Activated CD8-positive, alpha-beta memory T cell treated with anti-CD3 and anti-CD28 coated beads, Interleukin-2, amount 50 U/mL, for 4 hours (primary cell): ENCODE measurements around the gene VIT.

Source experiments
- DNase-seq: peaks from one replicate; pipeline ENCODE4 v3.0.0-alpha.2; 2020

Gene VIT, protein sequence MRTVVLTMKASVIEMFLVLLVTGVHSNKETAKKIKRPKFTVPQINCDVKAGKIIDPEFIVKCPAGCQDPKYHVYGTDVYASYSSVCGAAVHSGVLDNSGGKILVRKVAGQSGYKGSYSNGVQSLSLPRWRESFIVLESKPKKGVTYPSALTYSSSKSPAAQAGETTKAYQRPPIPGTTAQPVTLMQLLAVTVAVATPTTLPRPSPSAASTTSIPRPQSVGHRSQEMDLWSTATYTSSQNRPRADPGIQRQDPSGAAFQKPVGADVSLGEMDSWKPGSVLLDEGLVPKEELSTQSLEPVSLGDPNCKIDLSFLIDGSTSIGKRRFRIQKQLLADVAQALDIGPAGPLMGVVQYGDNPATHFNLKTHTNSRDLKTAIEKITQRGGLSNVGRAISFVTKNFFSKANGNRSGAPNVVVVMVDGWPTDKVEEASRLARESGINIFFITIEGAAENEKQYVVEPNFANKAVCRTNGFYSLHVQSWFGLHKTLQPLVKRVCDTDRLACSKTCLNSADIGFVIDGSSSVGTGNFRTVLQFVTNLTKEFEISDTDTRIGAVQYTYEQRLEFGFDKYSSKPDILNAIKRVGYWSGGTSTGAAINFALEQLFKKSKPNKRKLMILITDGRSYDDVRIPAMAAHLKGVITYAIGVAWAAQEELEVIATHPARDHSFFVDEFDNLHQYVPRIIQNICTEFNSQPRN

DNA sequence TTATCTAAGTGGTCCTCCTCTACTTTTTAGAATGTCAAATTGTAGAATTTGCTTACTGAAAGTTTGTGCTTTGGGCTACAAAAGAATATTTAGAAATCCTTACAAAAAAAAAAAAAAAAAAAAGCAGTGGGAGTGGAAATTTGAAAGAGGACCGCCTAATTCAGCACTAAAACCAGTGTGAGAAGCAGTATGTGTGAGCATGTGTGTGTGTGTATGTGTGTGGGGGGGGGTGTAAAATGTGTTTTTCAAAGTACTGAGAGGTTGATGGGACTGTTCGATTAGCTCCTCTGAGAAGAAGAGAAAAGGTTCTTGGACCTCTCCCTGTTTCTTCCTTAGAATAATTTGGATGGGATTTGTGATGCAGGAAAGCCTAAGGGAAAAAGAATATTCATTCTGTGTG lies at the start of gene VIT:
VIT (plus strand) TSS at position 175 of the 400 bp plus-strand sequence. CDS start 19,664 bp downstream, outside the sequence.
- no peak for DNase-seq

- no peak for DNase-seq
Measured at GRCh38 chr2:36650031-36650829, 46.3 kb upstream of the VIT start.

DNA sequence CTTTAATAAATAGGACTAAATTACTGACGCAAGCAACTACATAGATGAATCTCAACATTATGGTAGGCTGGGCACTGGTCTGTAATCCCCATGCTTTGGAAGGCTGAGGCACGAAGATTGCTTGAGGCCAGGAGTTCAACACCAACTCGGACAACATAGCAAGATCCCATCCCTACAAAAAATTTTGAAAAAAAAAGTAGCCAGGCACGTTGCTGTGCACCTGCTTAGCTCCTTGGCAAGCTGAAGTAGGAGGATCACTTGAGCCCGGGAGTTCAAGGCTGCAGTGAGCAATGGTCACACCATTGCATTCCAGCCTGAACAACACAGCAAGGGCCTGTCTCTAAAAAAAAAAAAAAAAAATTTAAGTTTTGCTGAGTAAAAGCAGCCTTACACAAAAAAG lies 43.4 kb upstream of the VIT start:
- no peak for DNase-seq

- no peak for DNase-seq
Measured at GRCh38 chr2:36653967-36654694, 42.4 kb upstream of the VIT start.

- DNase-seq: no peak
Measured at GRCh38 chr2:36655453-36655852, 41.1 kb upstream of the VIT start.

GRCh38 chr2:36657703-36658102 lies 38.8 kb upstream of the VIT start:
- DNase-seq: no peak

- DNase-seq: no peak
Measured at GRCh38 chr2:36658277-36658748, 38.2 kb upstream of the VIT start.

- no peak for DNase-seq
Measured at GRCh38 chr2:36659218-36659617, 37.3 kb upstream of the VIT start.

- DNase-seq: no peak
Measured at GRCh38 chr2:36659872-36660312, 36.6 kb upstream of the VIT start.

- no peak for DNase-seq
Measured at GRCh38 chr2:36662638-36663037, 33.9 kb upstream of the VIT start.

DNA sequence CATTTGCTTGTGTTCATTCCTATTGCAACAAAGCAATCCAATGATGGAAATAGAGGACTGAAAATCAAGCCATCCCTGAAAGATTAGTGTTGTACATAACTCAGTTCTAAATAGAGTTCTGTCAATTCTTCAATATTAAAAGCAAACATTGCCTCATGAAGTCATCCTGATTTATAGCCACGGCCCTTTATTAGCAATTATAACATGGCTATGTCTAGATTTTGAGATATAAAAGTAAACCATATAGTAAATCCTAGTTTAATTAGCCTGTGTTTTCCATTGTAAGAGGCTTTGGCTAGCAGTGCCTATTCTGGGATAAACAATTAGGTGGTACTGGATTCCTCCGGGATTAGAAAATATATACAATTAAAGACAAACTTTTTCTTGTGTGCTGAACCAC lies 33.2 kb upstream of the VIT start:
- no peak for DNase-seq

GRCh38 chr2:36663851-36664695 lies 32.4 kb upstream of the VIT start:
- no peak for DNase-seq

- DNase-seq: no peak
Measured at GRCh38 chr2:36664696-36665076, 31.8 kb upstream of the VIT start.

- no peak for DNase-seq
Measured at GRCh38 chr2:36667931-36668330, 28.6 kb upstream of the VIT start.

- DNase-seq: no peak
Measured at GRCh38 chr2:36670881-36671595, 25.5 kb upstream of the VIT start.

DNA sequence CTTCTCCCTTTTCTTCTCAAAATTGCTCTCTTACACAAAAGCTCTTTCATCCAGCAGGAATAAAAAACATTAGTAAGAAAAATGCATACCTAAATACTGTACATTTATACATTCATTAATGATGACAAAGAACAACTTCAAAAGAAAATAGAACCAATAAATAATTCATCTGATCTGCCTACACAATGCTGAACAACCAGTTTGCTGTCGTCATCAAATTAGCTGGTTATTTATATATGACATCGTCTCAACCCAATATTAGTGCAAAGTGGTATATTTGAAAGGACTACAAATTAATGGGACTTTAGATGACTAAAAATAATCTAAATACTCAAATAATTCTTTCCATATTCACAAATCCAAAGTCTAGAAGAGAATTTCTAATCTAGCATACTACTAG lies 24.8 kb upstream of the VIT start:
- DNase-seq: no peak

GRCh38 chr2:36672199-36672598 lies 24.3 kb upstream of the VIT start:
- no peak for DNase-seq

GRCh38 chr2:36675579-36676282 lies 20.8 kb upstream of the VIT start:
- DNase-seq: no peak

DNA sequence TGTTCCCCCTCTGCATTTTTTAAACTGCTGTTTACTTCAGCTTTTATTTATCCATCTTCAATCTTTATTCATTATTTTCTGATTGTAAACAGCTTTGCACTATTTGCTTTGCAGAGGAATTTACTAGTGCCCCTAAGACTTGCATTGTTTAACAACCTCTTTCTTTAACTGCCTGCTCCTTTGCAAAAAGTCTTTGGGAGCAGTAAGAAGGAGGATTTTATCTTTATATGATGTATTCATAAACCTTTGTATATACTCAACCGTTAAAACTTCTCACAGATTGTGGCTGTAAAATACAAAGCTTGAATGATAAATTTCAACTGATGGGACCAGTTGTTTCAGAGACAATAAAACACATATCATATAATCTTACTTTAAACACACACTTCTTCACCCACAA lies 20.1 kb upstream of the VIT start:
- no peak for DNase-seq

DNA sequence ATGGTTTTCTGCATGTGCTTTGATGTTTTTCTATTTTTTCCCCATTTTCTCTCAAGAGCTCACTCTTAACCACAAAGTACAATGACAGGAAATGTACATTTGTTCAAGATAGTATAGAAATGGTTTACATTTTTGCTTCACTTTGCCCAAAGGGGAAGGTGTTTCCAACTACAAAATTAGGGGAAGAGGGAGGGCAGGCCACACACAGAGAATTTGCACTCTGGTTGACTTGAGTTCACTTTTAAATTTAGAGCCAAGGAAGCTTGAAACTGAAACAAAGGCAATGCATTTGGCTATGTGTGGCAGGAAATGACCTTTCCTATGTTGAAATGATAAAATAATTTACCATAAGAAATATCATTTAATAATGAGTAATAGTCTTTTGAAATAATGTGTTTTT lies 19.1 kb upstream of the VIT start:
- no peak for DNase-seq
